HG02623 (cell line): Measurements from ENCODE around the gene C4orf36.

Source experiments
- ATAC-seq: cut with Tn5 transposase; IDR thresholded peaks from one replicate; pipeline ENCODE4 v1.9.1; 2021; ENCODE audit warnings: moderate library complexity; ENCODE audit not compliant: unreplicated experiment

C4orf36 gene

GRCh38 chr4:86891762-86892635, at the start of gene C4orf36:
C4orf36 (minus strand) TSS chr4:86892422; CDS start chr4:86891520, 902 bp downstream.
- peak; percentile 49 for ATAC-seq

GRCh38 chr4:86940920-86941460, 48.8 kb upstream of the C4orf36 start:
- no peak for ATAC-seq

DNA sequence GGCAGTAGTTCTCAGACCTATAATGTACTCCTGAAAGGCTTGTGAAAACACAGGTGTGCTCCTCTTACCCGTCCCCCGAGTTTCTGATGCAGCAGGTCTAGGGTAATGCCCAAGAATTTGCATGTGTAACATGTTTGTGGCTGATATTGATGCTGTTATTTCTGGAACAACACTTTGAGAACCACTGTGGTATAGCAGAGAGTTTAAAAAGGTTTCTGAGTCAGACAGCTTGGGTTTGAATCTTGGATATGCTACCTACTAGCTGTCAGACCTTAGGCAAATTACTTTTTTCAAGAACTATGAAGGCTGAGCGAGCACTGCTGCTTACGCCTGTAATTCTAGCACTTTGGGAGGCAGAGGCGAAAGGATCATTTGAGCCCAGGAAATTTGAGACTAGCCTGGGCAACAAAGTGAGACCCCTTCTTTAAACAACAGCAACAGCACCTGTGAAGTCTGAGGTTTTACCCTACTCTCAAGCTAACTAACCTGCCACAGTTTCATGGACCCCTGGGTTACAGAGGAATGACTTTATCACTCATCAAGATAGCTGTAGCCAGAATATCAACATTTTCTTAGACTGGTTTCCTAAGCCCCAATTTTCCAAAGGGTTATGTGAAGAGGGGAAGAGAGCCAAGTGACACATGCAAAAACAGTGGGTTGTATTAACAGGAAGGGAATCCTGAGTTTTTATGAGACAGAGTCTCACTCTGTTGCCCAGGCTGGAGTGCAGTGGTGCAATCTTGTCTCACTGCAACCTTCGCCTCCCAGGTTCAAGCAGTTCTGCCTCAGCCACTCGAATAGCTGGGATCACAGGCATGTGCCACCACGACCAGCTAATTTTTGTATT, 47.7 kb upstream of the C4orf36 start:
- peak; percentile 59 for ATAC-seq

DNA sequence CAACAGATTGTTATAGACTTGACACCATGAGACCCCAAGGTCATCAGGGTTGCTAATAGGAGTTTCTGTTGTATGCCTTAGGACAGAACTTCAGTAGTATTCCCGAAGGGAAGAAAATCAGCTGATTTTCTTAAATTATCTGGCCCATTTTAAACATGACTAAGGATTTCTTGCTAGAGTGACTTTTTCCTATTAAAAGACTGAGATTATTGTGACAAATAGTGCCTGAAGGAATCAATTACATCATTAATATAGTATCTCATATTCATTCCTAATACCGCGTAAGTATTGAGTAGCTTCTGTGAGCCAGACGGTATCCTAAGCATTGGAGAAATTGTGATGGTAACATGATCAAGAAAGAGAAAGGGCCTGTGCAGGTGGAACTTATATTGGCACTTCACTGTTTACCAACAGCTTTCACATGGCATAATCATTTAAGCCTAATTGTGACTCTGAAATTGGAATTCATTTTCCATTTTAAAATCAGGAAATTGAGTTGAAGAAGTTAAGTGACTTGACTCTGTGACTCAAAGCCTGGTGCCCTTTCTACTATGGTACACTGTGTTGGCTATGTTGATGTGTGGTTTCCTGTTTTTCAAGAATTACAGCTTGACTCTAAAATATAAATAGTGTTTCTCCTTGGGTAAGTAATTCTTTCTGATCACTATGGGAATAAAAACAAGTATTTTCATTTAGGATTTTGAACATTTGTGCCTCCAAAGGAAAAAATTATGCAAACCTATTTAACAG, 46.7 kb upstream of the C4orf36 start:
- ATAC-seq = no peak

DNA sequence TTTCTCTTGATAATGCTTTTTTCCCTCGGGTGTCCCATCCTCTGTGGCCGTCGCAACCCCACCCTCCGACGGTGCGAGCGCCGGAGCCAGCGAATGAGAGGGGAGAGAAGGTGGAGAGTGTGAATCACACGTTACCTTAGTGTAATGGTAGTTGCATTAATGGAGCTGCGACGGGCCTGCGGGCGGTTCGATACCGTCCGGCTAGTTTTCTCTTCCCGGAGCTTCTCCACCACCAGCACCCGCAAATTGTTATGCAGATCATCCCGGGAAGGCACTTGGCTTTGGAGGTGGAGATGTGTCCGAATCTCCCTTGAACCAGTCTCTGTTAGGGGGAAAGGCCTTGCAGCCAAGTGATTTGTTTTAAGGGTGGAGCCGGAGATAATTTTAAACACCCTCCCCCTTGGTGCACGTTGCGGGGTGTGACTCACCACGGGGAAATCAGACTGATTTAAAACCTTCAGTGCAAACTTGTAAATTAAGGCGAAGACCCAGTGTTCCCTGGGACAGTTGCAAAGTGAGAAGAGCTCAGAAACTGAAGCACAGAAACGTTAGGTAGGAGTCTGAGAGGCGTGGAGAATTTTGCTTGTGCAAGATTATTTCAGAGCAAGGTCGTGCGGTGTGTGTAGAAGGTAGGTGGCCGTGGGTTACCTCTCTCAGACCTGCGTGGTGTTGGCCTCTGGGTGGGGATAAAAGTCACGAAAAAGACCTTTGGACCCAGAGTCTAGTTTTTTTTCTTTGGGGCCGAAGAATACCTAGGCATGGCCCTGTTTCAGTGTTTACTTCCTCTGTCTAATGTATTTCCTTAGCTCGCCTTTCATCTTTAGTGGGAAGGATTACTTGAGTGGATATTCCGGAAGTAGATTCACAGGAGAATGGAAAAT, 43.9 kb upstream of the C4orf36 start:
- ATAC-seq = peak; percentile 20

GRCh38 chr4:86935566-86935852, 43.3 kb upstream of the C4orf36 start:
- ATAC-seq = no peak

GRCh38 chr4:86934771-86935565, 42.7 kb upstream of the C4orf36 start, which contains the start of gene AFF1:
AFF1 (plus strand) TSS chr4:86935011; CDS start chr4:86948534, 13,523 bp downstream.
- ATAC-seq = peak; percentile 43

DNA sequence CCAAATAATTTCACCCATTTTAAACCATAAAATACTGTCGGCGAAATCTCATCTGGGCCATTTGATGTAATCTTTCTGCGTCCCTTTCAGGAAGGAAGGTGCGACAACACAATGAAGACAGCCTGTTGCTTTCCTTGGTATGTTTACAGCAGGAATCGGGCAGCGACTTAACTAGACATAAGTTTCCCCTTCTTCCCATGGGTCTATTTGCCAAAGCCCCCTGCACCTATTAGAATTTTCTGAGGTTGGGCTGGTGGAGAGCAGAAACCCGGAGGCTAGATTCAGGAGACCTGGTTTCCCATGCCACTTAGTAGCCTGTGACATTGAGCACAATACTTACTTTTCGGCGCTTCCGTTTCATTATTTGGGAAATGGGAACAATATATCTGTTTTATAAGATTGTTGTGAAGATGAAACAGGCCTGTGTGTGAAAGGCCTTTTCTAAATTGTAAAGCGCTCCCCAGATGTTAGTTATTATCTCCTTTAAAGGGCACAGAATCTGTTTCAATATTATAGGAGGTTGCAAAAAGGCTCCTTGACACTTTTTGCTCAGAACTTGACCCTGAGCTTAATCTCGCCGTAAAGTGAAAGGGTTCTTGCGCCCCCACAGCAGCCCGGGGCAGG, 42.0 kb upstream of the C4orf36 start:
- ATAC-seq = no peak

- no peak for ATAC-seq
Measured at GRCh38 chr4:86928400-86929255, 36.4 kb upstream of the C4orf36 start.

DNA sequence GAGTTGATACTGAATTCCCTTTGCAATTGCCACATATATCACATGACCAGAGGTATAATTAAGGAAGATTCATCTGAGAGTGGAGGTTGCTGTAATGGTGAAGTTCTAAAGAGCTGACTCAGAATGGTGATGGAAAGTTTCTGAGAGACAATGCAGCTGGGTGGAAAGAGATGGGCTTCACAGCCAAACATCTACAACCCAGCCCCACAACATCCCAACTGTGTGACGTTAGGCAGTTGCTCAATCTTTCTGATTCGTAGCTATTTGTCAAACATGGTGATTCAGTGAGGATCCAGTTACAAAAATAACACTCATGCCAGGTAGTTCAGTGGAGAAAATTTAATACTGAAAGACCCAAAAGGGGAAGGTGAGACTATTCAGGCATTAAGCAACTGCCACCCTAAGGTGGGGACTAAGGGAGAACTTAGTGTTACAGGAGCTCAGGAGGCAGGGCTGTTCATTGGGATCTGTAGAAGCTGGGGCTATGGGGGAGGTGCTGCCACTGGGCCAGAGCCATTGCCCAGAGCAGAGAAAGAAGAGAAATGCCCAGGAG, 35.7 kb upstream of the C4orf36 start:
- no peak for ATAC-seq

DNA sequence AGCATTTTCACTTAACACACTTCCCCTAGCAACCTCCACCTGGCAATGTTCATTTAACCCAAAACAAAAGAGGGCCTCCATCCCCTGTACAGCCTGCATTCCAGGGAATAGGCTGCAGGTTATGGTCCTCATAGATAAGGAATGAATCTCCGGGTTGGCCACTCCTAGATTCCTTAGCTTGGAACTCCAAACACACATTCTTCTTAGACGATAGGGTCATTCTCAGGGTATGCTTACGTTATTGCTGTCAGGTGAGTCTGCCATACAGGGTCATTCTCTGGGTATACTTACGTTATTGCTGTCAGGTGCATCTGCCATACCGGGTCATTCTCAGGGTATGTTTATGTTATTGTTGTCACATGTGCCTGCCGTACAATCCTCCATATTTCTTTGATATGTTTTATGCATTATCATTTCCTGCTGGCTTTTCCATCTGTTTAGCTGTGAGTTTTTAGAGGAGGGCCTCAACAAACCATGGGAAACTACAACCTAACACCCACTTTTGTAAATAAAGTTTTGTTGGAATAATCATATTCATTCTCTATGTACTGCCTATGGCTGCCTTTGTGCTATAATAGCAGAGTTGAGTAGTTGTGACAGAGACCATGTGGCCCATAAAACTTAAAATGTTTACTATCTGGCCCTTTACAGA, 34.3 kb upstream of the C4orf36 start:
- ATAC-seq = no peak

DNA sequence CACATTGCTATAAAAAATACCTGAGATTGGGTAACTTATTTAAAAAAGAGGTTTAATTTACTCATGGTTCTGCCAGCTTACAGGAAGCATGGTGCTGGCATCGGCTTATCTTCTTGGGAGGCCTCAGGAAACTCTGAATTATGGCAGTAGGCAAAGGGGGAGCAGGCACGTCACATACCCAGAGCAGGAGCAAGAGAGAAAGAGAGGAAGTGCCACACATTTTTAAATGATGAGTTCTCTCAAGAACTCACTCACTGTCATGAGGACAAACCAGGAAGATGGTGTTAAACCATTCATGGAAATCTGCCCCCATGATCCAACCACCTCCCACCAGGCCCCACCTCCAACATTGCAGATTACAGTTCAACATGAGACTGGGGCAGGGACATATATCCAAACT, 32.6 kb upstream of the C4orf36 start:
- ATAC-seq = no peak

DNA sequence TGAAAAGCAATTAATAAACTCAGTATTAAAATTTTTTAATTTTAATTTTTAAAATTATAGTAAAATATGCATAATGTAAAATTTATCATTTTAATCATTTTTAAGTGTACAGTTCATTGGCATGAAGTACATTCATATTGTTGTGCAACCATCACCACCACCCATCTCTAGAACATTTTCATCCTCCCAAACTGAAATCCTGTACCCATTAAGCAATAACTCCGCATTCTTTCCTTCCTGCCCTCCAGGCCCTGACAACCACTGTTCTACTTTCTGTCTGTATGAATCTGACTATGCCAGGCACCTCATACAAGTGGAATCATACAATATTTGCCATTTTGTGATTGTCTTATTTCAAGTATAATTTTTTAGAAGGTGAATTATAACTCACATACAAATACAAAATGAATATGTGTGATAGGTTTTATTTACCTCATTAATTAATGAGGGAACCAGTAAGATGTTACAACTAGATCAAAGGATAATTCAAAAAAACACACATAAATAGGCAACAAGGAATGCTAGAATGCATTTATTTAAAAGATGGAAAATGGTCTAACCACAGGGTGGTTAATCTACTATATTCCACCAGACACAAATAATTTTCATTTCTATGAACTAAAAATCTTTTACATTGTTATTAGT, 29.5 kb upstream of the C4orf36 start:
- no peak for ATAC-seq

DNA sequence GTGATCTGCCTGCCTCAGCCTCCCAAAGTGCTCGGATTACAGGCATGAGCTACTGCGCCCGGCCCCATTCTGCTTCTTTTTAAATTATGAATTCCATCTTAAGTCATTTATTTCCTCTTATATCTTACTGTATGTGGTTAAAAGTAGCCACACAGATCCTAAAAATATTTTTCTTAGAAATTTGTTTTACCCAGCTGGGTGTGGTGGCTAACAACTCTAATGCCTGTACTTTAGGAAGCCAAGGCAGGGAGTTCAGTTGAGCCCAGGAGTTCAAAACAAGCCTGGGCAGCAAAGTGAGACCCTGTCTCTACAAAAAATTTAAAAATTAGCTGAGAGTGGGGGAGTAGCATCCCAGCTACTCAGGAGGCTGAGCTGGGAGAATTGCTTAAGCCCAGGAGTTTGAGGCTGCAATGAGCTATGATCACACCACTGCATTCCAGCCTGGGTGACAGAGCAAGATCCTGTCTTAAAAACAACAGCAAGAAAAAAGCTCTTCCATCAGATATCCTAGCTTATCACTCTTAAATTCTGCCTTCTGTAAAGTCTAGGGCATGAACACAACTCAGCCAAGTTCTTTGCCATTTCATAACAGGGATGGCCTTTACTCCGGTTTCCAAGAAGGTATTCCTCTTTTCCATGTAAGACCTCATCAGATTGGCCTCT, 27.5 kb upstream of the C4orf36 start:
- no peak for ATAC-seq

- ATAC-seq = no peak
Measured at GRCh38 chr4:86918539-86919072, 26.4 kb upstream of the C4orf36 start.
